HepG2 (cell line): ENCODE measurements around the gene KIF26B. TPM values are rescaled to one million over a fixed set of nuclear protein-coding genes. Genes with fewer than 3 reads are reported as not detected.

Experiments used
- ATAC-seq: fragments of 200-7000 bp; cut with Tn5 transposase; 3 replicates; pipeline ENCODE4 v1.9.1; 2020; ENCODE audit warnings: mild to moderate bottlenecking, moderate library complexity
- BruUV-seq: library from RNA; stranded (reverse); fragments of 400-500 nt; replicated peaks from 2 replicates; lab custom pipeline; 2021; lab: Mats Ljungman, UMichigan
- CTCF ChIA-PET: fragments of 300-600 bp; formaldehyde crosslinking; extraction: SDS; loops from one replicate; lab custom pipeline; 2021; ENCODE audit warnings: low total read pairs, inconsistent platforms, low intra/inter-chr PET ratio; lab: Yijun Ruan, JAX
- POLR2A ChIA-PET: fragments of 350-600 bp; sonication (Branson Sonifier 250); formaldehyde crosslinking; loops from one replicate; lab custom pipeline; 2020; ENCODE audit warnings: antibody characterized with exemption, inconsistent platforms; lab: Yijun Ruan, JAX
- DNase-seq: peaks from one replicate; pipeline ENCODE4 v3.0.0-alpha.2; 2015; ENCODE audit warnings: low spot score
- FAIRE-seq: peaks from 3 replicates; lab custom pipeline; 2011; peaks lifted over from hg19 to GRCh38; lab: Jason Lieb, UNC
- H2AFZ ChIP-seq: one replicate; pipeline ENCODE4 v1.6.1; 2011; ENCODE audit warnings: low read length, inconsistent platforms
- H3K27ac ChIP-seq: fragments of 300-600 bp; 3 replicates; pipeline ENCODE4 v1.8.0; 2011; ENCODE audit warnings: mixed run types, mild to moderate bottlenecking, mixed read lengths, low read length, inconsistent platforms; ENCODE audit not compliant: insufficient read depth; ENCODE audit errors: extremely low read length
- H3K27me3 ChIP-seq, 2 experiments: fragments of 200-600 bp in 1 of 2; 2 replicates in 1 of 2; 3 replicates in 1 of 2; pipeline versions ENCODE4 v1.6.0 to v1.8.0; 2011; ENCODE audit warnings: low read length in 2 of 2, mild to moderate bottlenecking in 2 of 2, moderate library complexity in 2 of 2, inconsistent platforms in 1 of 2; ENCODE audit not compliant: insufficient read depth in 2 of 2, control insufficient read depth in 1 of 2
- H3K36me3 ChIP-seq, 2 experiments: fragments of 200-600 bp in 1 of 2; replicated peaks in 1 of 2; 2 replicates in 1 of 2; 3 replicates in 1 of 2; pipeline versions ENCODE4 v1.5.1 to v1.8.0; 2011; ENCODE audit warnings: low read length in 2 of 2, inconsistent platforms in 1 of 2; ENCODE audit not compliant: insufficient read depth in 2 of 2, control insufficient read depth in 1 of 2
- H3K4me1 ChIP-seq: 2 replicates; pipeline ENCODE4 v1.5.1; 2012; ENCODE audit warnings: low read length, inconsistent platforms; ENCODE audit not compliant: insufficient read depth
- H3K4me2 ChIP-seq: 2 replicates; pipeline ENCODE4 v1.6.0; 2011; ENCODE audit warnings: low read depth, low read length, inconsistent platforms
- H3K4me3 ChIP-seq, 3 experiments: fragments of 200-600 bp in 1 of 3; sonication (generic), shearing (Covaris generic) in 1 of 3; replicated peaks in 1 of 3; 2 replicates each; pipeline ENCODE4 v1.5.1; 2011 to 2016; ENCODE audit warnings: low read length in 3 of 3, inconsistent platforms in 2 of 3, low read depth in 2 of 3, mild to moderate bottlenecking in 2 of 3, control low read depth in 1 of 3, mixed read lengths in 1 of 3; ENCODE audit not compliant: insufficient read depth in 1 of 3
- H3K79me2 ChIP-seq: one replicate; pipeline ENCODE4 v1.6.1; 2011; ENCODE audit warnings: low read length, inconsistent platforms; ENCODE audit not compliant: insufficient read depth
- H3K9ac ChIP-seq: 2 replicates; pipeline ENCODE4 v1.6.0; 2011; ENCODE audit warnings: mild to moderate bottlenecking, low read depth, low read length, inconsistent platforms; ENCODE audit not compliant: insufficient read depth
- H3K9me3 ChIP-seq: 2 replicates; pipeline ENCODE4 v1.5.1; 2012; ENCODE audit warnings: mild to moderate bottlenecking, low read length
- H4K20me1 ChIP-seq: 2 replicates; pipeline ENCODE4 v1.6.0; 2011; ENCODE audit warnings: inconsistent platforms, mild to moderate bottlenecking, low read length, moderate library complexity; ENCODE audit not compliant: insufficient read depth
- ATF7 ChIP-seq, 2 experiments: fragments of 450-650 bp in 1 of 2; sonication (generic) in 1 of 2; formaldehyde crosslinking in 1 of 2; IDR thresholded peaks; 2 replicates each; pipeline versions ENCODE4 v1.4.0 to v1.6.1; 2016 to 2020; ENCODE audit warnings: antibody characterized with exemption in 1 of 2, mild to moderate bottlenecking in 1 of 2, missing genetic modification reagents in 1 of 2
- CEBPG ChIP-seq: IDR thresholded peaks from 2 replicates; pipeline ENCODE4 v1.6.1; 2016
- CHD4 ChIP-seq: fragments of 200-600 bp; sonication (generic); IDR thresholded peaks from 2 replicates; pipeline ENCODE4 v1.7.0; 2017; ENCODE audit warnings: mild to moderate bottlenecking, low read length, borderline replicate concordance
- HHEX ChIP-seq: IDR thresholded peaks from 2 replicates; pipeline ENCODE4 v1.6.1; 2016; ENCODE audit warnings: control low read depth
- KAT8 ChIP-seq: IDR thresholded peaks from 2 replicates; pipeline ENCODE4 v1.6.1; 2016; ENCODE audit warnings: missing genetic modification reagents, missing compliant biosample characterization
- MED8 ChIP-seq: sonication (generic); formaldehyde crosslinking; IDR thresholded peaks from 2 replicates; pipeline ENCODE4 v1.8.1; 2023; ENCODE audit warnings: mild to moderate bottlenecking, missing genetic modification reagents; ENCODE audit not compliant: insufficient replicate concordance
- NFE2 ChIP-seq: sonication (generic); formaldehyde crosslinking; IDR thresholded peaks from 2 replicates; pipeline ENCODE4 v1.4.0; 2020; ENCODE audit warnings: missing genetic modification reagents
- NKX3-1 ChIP-seq: sonication (generic); formaldehyde crosslinking; IDR thresholded peaks from 2 replicates; pipeline ENCODE4 v1.5.0; 2020; ENCODE audit warnings: missing genetic modification reagents
- NR2C2 ChIP-seq: sonication (generic); formaldehyde crosslinking; IDR thresholded peaks from 2 replicates; pipeline ENCODE4 v1.4.0; 2020; ENCODE audit warnings: missing genetic modification reagents, mild to moderate bottlenecking, moderate library complexity, borderline replicate concordance
- SIX1 ChIP-seq: sonication (generic); formaldehyde crosslinking; IDR thresholded peaks from 2 replicates; pipeline ENCODE4 v1.4.0; 2020; ENCODE audit warnings: missing genetic modification reagents, borderline replicate concordance
- SYNCRIP ChIP-seq: fragments of 200-400 bp; formaldehyde crosslinking; IDR thresholded peaks from 2 replicates; pipeline ENCODE4 v1.6.1; 2018; ENCODE audit warnings: mild to moderate bottlenecking, low read depth, low read length; ENCODE audit not compliant: insufficient read depth
- TMF1 ChIP-seq: sonication (generic); formaldehyde crosslinking; IDR thresholded peaks from 2 replicates; pipeline ENCODE4 v1.8.1; 2022; ENCODE audit warnings: low read depth, missing genetic modification reagents
- TRIM24 ChIP-seq: sonication (generic); formaldehyde crosslinking; IDR thresholded peaks from 2 replicates; pipeline ENCODE4 v1.8.0; 2022; ENCODE audit warnings: mild to moderate bottlenecking, missing genetic modification reagents
- ZBTB20 ChIP-seq: sonication (generic); formaldehyde crosslinking; IDR thresholded peaks from 2 replicates; pipeline ENCODE4 v1.8.1; 2023; ENCODE audit warnings: missing genetic modification reagents, low read depth, mild to moderate bottlenecking, borderline replicate concordance
- ZFP36 ChIP-seq: fragments of 150-350 bp; IDR thresholded peaks from 2 replicates; pipeline ENCODE4 v1.6.1; 2018; ENCODE audit warnings: borderline replicate concordance, low read length, low read depth; ENCODE audit not compliant: partially characterized antibody
- ZNF354B ChIP-seq: sonication (generic); formaldehyde crosslinking; IDR thresholded peaks from 2 replicates; pipeline ENCODE4 v1.8.0; 2022; ENCODE audit warnings: mild to moderate bottlenecking, missing genetic modification reagents
- ZNF598 ChIP-seq: sonication (generic); formaldehyde crosslinking; IDR thresholded peaks from 2 replicates; pipeline ENCODE4 v1.5.1; 2020; ENCODE audit warnings: mild to moderate bottlenecking, missing genetic modification reagents, borderline replicate concordance
- ZNF724P ChIP-seq: sonication (generic); formaldehyde crosslinking; IDR thresholded peaks from 2 replicates; pipeline ENCODE4 v1.8.0; 2022; ENCODE audit warnings: missing genetic modification reagents, borderline replicate concordance
- ZNF792 ChIP-seq: IDR thresholded peaks from 2 replicates; pipeline ENCODE4 v1.6.1; 2016
- ZSCAN29 ChIP-seq: sonication (generic); formaldehyde crosslinking; conservative IDR thresholded peaks from 2 replicates; pipeline ENCODE4 v1.4.0; 2020; ENCODE audit warnings: mild to moderate bottlenecking, missing genetic modification reagents
- WGBS: methylation state at CpG from one replicate; pipeline ENCODE4 v1.1.6; 2017; ENCODE audit warnings: low lambda C conversion rate; 5-methylcytosine and 5-hydroxymethylcytosine counted together
- in situ Hi-C: cut with HindIII; loops from 2 replicates; pipeline ENCODE4 v1.10.0; 2017; ENCODE audit warnings: low pct_unique_long_range_greater_than_20kb; ENCODE audit not compliant: extremely low pct_ligation_motif_present
- intact Hi-C: fragments of 100-400 bp; cut with micrococcal nuclease; formaldehyde crosslinking; loops from one replicate; pipeline ENCODE4 v1.10.0; 2022; ENCODE audit not compliant: unreplicated experiment
- polyA plus RNA-seq, 8 experiments: library from polyadenylated mRNA; depleted of rRNA in 3 of 8; stranded (reverse) in 7 of 8; unstranded in 1 of 8; fragments of >200 nt; fragmentation: Illumina TruSeq in 4 of 8; extraction: Trizol in 4 of 8; gene quantifications; 2 replicates each; pipeline versions ENCODE4 v1.2.1 to v1.2.3, GENCODE V29; 2011 to 2016; ENCODE audit warnings: low read depth in 4 of 8, missing spikeins in 1 of 8, mixed read lengths in 1 of 8; ENCODE audit not compliant: insufficient read depth in 1 of 8
- total RNA-seq, 5 experiments: library from RNA; depleted of rRNA; stranded (reverse); fragments of >200 nt; fragmentation: Illumina TruSeq; extraction: Trizol; gene quantifications; 2 replicates each; pipeline ENCODE4 v1.2.3, GENCODE V29; 2016; ENCODE audit warnings: low read depth in 1 of 5
- TF ChIP-seq, protein P1 (sequence below), 2 experiments: fragments of 450-650 bp in 1 of 2; sonication (generic) in 1 of 2; formaldehyde crosslinking; IDR thresholded peaks; 2 replicates each; pipeline versions ENCODE4 v1.5.0 to v1.8.0; 2020 to 2022; ENCODE audit warnings: mild to moderate bottlenecking in 1 of 2, missing genetic modification reagents in 1 of 2
- TF ChIP-seq, protein P2 (sequence below): sonication (generic); formaldehyde crosslinking; IDR thresholded peaks from 2 replicates; pipeline ENCODE4 v1.4.0; 2020; ENCODE audit warnings: low read depth, mild to moderate bottlenecking, missing genetic modification reagents
- TF ChIP-seq, protein P3 (sequence below): IDR thresholded peaks from 2 replicates; pipeline ENCODE4 v1.6.1; 2016

KIF26B gene
- total and polyA plus RNA-seq, 2 of the 13 experiments (the other 11 are each of a cell fraction or from before 2014, with no cell fraction given) = 0.08 to 0.09 TPM

DNA sequence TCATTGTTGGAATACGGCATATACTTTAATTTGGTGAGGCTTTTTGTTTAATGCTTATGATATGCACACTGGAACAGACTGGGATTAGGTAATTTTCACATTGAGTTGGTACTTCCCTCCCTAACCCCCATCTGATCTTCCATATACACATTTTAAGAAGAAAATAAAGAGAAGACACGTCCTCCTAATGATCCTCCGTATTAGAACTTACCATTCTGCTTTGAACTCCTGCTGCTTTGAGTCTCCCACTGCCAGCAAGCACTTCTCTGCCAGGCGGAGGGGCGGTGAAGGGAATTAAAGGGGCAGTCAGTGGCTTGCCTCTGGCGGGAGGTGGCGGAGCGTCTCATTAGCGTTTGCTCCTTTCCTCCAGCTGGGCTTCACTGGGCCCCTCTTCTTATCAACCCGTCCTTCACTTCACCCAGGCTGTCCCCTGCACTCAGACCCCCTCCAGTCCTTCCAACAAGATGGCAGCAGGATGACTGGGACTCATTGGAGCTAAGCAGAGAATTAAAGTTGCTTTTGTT, 433.4 kb downstream of the KIF26B start (continued):
- no peak for TF ChIP-seq ZNF724P (CRISPR knock-in tag)
- no peak for TF ChIP-seq NKX3-1
- TF ChIP-seq, protein P1, sequence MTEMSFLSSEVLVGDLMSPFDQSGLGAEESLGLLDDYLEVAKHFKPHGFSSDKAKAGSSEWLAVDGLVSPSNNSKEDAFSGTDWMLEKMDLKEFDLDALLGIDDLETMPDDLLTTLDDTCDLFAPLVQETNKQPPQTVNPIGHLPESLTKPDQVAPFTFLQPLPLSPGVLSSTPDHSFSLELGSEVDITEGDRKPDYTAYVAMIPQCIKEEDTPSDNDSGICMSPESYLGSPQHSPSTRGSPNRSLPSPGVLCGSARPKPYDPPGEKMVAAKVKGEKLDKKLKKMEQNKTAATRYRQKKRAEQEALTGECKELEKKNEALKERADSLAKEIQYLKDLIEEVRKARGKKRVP (CRISPR knock-in tag; IDR thresholded peaks at IDR 0.05) = no peak
- no peak for TF ChIP-seq ZNF354B (CRISPR knock-in tag)
- no peak for TF ChIP-seq NFE2 (CRISPR knock-in tag)
- no peak for TF ChIP-seq KAT8
- no peak for TF ChIP-seq ATF7 (IDR thresholded peaks at IDR 0.05)
- TF ChIP-seq ATF7 (CRISPR knock-in tag; IDR thresholded peaks at IDR 0.05) = no peak
- TF ChIP-seq ZBTB20 (CRISPR knock-in tag) = no peak
- TF ChIP-seq MED8 = no peak

DNA sequence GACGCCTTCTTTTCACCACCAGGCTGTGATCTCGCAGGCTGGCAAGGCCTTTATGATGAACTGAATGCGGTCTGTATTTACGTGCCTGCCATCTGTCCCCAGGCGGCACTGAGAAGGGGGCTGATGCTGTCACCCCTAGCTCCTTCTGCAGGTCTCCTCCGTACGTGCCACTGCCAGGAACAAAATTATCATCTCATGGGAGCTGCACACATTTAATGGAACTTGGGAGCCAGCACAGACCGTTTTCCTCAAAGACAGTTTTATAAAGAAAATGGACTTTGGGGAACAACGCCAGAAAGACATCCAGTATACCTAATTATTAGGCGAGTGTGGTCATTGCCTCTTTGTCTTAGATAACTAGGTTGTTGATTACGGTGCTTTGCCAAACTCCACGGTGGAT, 434.5 kb downstream of the KIF26B start:
- CTCF ChIA-PET = no interaction called here
- no peaks in the 10 kb centered on the region for H3K9me3 ChIP-seq
- no TSS peak for BruUV-seq
- no peaks in the 10 kb centered on the region for H3K79me2 ChIP-seq
- H3K4me1 ChIP-seq = no peaks in the 10 kb centered on the region
- POLR2A ChIA-PET = no interaction called here
- in situ Hi-C loops = no loop called here
- H3K27me3 ChIP-seq = peaks cover 0 to 1% of the 10 kb centered on the region in 2 experiments; a peak in 2 of 5 replicates
- no peak overlapping the region for H3K9ac ChIP-seq
- no peaks in the 10 kb centered on the region for H4K20me1 ChIP-seq
- no peak overlapping the region for H2AFZ ChIP-seq
- H3K36me3 ChIP-seq = no peaks in the 10 kb centered on the region
- no peak for ATAC-seq
- no peak overlapping the region for H3K4me2 ChIP-seq
- intact Hi-C loops = no loop called here
- WGBS = 69% methylated on average over 12 of the region's 12 CpGs
- H3K27ac ChIP-seq = no peak overlapping the region
- no peak overlapping the region for H3K4me3 ChIP-seq
- DNase-seq = no peak
- no peak for FAIRE-seq
- no peak for TF ChIP-seq HHEX (CRISPR knock-in tag)
- TF ChIP-seq SYNCRIP = no peak
- no peak for TF ChIP-seq ZNF792 (CRISPR knock-in tag)
- no peak for TF ChIP-seq ZNF598
- TF ChIP-seq TRIM24 = no peak
- no peak for TF ChIP-seq ZFP36
- no peak for TF ChIP-seq TMF1 (CRISPR knock-in tag)
- TF ChIP-seq CHD4 = no peak
- TF ChIP-seq NR2C2 (CRISPR knock-in tag) = no peak
- TF ChIP-seq, protein P2, sequence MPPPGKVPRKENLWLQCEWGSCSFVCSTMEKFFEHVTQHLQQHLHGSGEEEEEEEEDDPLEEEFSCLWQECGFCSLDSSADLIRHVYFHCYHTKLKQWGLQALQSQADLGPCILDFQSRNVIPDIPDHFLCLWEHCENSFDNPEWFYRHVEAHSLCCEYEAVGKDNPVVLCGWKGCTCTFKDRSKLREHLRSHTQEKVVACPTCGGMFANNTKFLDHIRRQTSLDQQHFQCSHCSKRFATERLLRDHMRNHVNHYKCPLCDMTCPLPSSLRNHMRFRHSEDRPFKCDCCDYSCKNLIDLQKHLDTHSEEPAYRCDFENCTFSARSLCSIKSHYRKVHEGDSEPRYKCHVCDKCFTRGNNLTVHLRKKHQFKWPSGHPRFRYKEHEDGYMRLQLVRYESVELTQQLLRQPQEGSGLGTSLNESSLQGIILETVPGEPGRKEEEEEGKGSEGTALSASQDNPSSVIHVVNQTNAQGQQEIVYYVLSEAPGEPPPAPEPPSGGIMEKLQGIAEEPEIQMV (CRISPR knock-in tag) = no peak
- TF ChIP-seq, protein P3, sequence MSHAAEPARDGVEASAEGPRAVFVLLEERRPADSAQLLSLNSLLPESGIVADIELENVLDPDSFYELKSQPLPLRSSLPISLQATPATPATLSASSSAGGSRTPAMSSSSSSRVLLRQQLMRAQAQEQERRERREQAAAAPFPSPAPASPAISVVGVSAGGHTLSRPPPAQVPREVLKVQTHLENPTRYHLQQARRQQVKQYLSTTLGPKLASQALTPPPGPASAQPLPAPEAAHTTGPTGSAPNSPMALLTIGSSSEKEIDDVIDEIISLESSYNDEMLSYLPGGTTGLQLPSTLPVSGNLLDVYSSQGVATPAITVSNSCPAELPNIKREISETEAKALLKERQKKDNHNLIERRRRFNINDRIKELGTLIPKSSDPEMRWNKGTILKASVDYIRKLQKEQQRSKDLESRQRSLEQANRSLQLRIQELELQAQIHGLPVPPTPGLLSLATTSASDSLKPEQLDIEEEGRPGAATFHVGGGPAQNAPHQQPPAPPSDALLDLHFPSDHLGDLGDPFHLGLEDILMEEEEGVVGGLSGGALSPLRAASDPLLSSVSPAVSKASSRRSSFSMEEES (CRISPR knock-in tag) = no peak
- no peak for TF ChIP-seq SIX1 (CRISPR knock-in tag)
- TF ChIP-seq CEBPG = no peak
- no peak for TF ChIP-seq ZSCAN29 (CRISPR knock-in tag)
